ENCODE measurements around the gene XRCC3.
A peak's percentile ranks its signal among the peaks of the same experiment; 100 is the strongest.

Gene XRCC3

GRCh38 chr14:103705504-103706284, 9.6 kb downstream of the XRCC3 start:
- no peak for DNase-seq

- DNase-seq = no peak
These were observed 10.1 kb downstream of the XRCC3 start for GRCh38 chr14:103705118-103705503.

GRCh38 chr14:103704708-103705107, 10.5 kb downstream of the XRCC3 start:
- no peak for DNase-seq

GRCh38 chr14:103703433-103704385, 11.5 kb downstream of the XRCC3 start:
- no peak for DNase-seq

GRCh38 chr14:103702497-103703432, 12.5 kb downstream of the XRCC3 start:
- no peak for DNase-seq

- no peak for DNase-seq
These were observed 13.2 kb downstream of the XRCC3 start for GRCh38 chr14:103702095-103702494.

- DNase-seq = peak; percentile 55
These were observed 14.3 kb downstream of the XRCC3 start for GRCh38 chr14:103700753-103701490.

GRCh38 chr14:103699901-103700752, 15.1 kb downstream of the XRCC3 start:
- peak; percentile 47 for DNase-seq

GRCh38 chr14:103699261-103699661, 16.0 kb downstream of the XRCC3 start:
- no peak for DNase-seq

- DNase-seq = peak; percentile 49
These were observed 16.6 kb downstream of the XRCC3 start for GRCh38 chr14:103698380-103699260.

GRCh38 chr14:103697603-103698379, 17.5 kb downstream of the XRCC3 start:
- peak; percentile 47 for DNase-seq

GRCh38 chr14:103697206-103697602, 18.0 kb downstream of the XRCC3 start:
- no peak for DNase-seq

- DNase-seq = peak; percentile 58
These were observed 18.7 kb downstream of the XRCC3 start for GRCh38 chr14:103696466-103697071.

GRCh38 chr14:103696070-103696402, 19.2 kb downstream of the XRCC3 start:
- DNase-seq = no peak

- peak; percentile 41 for DNase-seq
These were observed 19.8 kb downstream of the XRCC3 start for GRCh38 chr14:103695296-103696069.

- DNase-seq = no peak
These were observed 20.7 kb downstream of the XRCC3 start for GRCh38 chr14:103694572-103695026.

GRCh38 chr14:103693515-103693914, 21.7 kb downstream of the XRCC3 start:
- no peak for DNase-seq

GRCh38 chr14:103692871-103693270, 22.4 kb downstream of the XRCC3 start:
- no peak for DNase-seq
